Type B pancreatic cell (in vitro differentiated cells): ENCODE data around the gene CERT1. TPM values are rescaled to one million over a fixed set of nuclear protein-coding genes. Genes with fewer than 3 reads are reported as not detected.
A peak's percentile ranks its signal among the peaks of the same experiment; 100 is the strongest.
"Not testable (repeated sequence)": the region's sequence is repeated elsewhere in the genome, so short reads cannot be mapped to it uniquely, and the experiment has no call there.

ENCODE experiments used
- DNase-seq: peaks from one replicate; pipeline ENCODE4 v3.0.0; 2021; ENCODE audit warnings: mixed read lengths; ENCODE audit not compliant: unreplicated experiment; ENCODE audit errors: extremely low spot score
- H3K27ac Mint-ChIP-seq: 2 replicates; pipeline ENCODE4 v1.8.0; 2021; ENCODE audit warnings: mild to moderate bottlenecking, mixed read lengths
- H3K27me3 Mint-ChIP-seq: 2 replicates; pipeline ENCODE4 v1.8.0; 2021; ENCODE audit warnings: mixed read lengths
- H3K36me3 Mint-ChIP-seq: 2 replicates; pipeline ENCODE4 v1.8.0; 2021; ENCODE audit warnings: mixed read lengths
- H3K4me1 Mint-ChIP-seq: one replicate; pipeline ENCODE4 v1.8.0; 2021; ENCODE audit warnings: mixed read lengths; ENCODE audit not compliant: unreplicated experiment
- H3K4me3 Mint-ChIP-seq: 2 replicates; pipeline ENCODE4 v1.8.0; 2021; ENCODE audit warnings: mild to moderate bottlenecking, mixed read lengths
- H3K9me3 Mint-ChIP-seq: 2 replicates; pipeline ENCODE4 v1.8.0; 2021; ENCODE audit warnings: mixed read lengths
- total RNA-seq: library from RNA; stranded (reverse); gene quantifications from 2 replicates; pipeline ENCODE4 v1.2.1, GENCODE V29; 2021; ENCODE audit warnings: low replicate concordance
- TF ChIP-seq, protein P1 (sequence below): fragments of 200-600 bp; sonication (generic); conservative IDR thresholded peaks from 2 replicates; pipeline ENCODE4 v1.5.0; 2021; ENCODE audit warnings: antibody characterized with exemption, mild to moderate bottlenecking

The CERT1 gene
- total RNA-seq, 1 donor from 2014 or later: 55.6 TPM

DNA sequence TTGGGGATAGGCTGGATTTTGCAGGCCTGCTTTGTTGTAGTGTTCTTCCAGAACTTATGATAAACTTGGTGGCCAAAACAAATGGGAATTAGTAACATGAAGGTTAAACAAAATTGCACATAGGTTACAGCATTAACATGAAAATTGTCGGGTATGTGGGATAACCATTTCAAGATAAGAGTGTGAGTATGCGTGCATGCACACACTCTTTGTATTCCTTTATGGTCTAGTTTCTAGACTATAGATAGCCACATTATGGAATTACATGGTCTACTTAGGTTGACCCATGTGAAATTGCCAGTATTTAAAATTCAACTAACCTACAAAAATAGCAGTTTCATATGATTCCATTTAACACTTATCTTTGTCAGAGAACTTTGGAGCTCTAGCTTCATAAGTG is 173.0 kb downstream of the CERT1 start:
- peaks cover 34% of the 10 kb centered on the region for H3K4me1 Mint-ChIP-seq
- no peak overlapping the region for H3K27ac Mint-ChIP-seq
- no peaks in the 10 kb centered on the region for H3K27me3 Mint-ChIP-seq
- H3K4me3 Mint-ChIP-seq: no peak overlapping the region
- no peak for DNase-seq
- TF ChIP-seq, protein P1, sequence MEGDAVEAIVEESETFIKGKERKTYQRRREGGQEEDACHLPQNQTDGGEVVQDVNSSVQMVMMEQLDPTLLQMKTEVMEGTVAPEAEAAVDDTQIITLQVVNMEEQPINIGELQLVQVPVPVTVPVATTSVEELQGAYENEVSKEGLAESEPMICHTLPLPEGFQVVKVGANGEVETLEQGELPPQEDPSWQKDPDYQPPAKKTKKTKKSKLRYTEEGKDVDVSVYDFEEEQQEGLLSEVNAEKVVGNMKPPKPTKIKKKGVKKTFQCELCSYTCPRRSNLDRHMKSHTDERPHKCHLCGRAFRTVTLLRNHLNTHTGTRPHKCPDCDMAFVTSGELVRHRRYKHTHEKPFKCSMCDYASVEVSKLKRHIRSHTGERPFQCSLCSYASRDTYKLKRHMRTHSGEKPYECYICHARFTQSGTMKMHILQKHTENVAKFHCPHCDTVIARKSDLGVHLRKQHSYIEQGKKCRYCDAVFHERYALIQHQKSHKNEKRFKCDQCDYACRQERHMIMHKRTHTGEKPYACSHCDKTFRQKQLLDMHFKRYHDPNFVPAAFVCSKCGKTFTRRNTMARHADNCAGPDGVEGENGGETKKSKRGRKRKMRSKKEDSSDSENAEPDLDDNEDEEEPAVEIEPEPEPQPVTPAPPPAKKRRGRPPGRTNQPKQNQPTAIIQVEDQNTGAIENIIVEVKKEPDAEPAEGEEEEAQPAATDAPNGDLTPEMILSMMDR: no peak
- no peaks in the 10 kb centered on the region for H3K9me3 Mint-ChIP-seq
- H3K36me3 Mint-ChIP-seq: peaks cover 11% of the 10 kb centered on the region

- peaks cover 9% of the 10 kb centered on the region for H3K36me3 Mint-ChIP-seq
- H3K9me3 Mint-ChIP-seq: no peaks in the 10 kb centered on the region
- H3K27ac Mint-ChIP-seq: no peak overlapping the region
- DNase-seq: peak; percentile 74
- H3K4me1 Mint-ChIP-seq: peaks cover 34% of the 10 kb centered on the region
- H3K4me3 Mint-ChIP-seq: no peak overlapping the region
- TF ChIP-seq, protein P1: no peak
- H3K27me3 Mint-ChIP-seq: no peaks in the 10 kb centered on the region
Measured at GRCh38 chr5:75337366-75338021, 173.9 kb downstream of the CERT1 start.

GRCh38 chr5:75336615-75337336 is 174.7 kb downstream of the CERT1 start, which contains the start of gene HMGCR:
Gene HMGCR, plus strand, starts transcription at chr5:75337220. Its CDS starts 5,386 bp downstream, at chr5:75342606.
- peak; percentile 98 for DNase-seq
- TF ChIP-seq, protein P1: peak; percentile 45

GRCh38 chr5:75335952-75336614 is 175.3 kb downstream of the CERT1 start:
- Mint-ChIP-seq H3K4me3 (no peak overlapping the region), H3K27ac (no peak overlapping the region), H3K9me3 (no peaks in the 10 kb centered on the region), H3K27me3 (no peaks in the 10 kb centered on the region), H3K4me1 (peaks cover 24% of the 10 kb centered on the region), H3K36me3 (peaks cover 7% of the 10 kb centered on the region)
- DNase-seq: no peak
- TF ChIP-seq, protein P1: peak; percentile 71

More at GRCh38 chr5:75336615-75337336, 174.7 kb downstream of the CERT1 start, which contains the start of gene HMGCR:
- H3K9me3 Mint-ChIP-seq: no peaks in the 10 kb centered on the region
- peaks cover 31% of the 10 kb centered on the region for H3K4me1 Mint-ChIP-seq
- H3K36me3 Mint-ChIP-seq: peaks cover 7% of the 10 kb centered on the region
- no peak within 1 kb of the TSS for H3K4me3 Mint-ChIP-seq
- no peaks in the 10 kb centered on the region for H3K27me3 Mint-ChIP-seq
- no peak within 1 kb of the TSS for H3K27ac Mint-ChIP-seq

DNA sequence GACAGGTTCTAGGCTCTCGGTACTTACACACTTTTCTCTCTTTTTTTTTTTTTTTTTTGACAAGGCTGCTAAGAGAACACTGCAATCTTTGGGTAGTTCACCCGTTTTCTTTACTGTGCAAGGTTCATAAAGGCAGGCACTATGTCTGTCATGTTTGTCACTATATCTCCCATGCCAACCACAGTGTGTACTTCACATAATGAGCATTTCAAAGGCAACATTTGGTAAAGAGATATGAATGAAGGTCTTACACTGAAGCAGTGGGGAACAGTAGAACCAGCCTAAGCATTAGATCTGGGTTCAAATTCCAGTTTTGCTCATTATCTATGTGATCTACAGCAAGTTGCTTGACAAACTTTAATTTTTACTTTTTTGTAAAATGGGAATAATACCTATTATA is 175.9 kb downstream of the CERT1 start:
- Mint-ChIP-seq H3K27ac (no peak overlapping the region), H3K4me3 (no peak overlapping the region)

DNA sequence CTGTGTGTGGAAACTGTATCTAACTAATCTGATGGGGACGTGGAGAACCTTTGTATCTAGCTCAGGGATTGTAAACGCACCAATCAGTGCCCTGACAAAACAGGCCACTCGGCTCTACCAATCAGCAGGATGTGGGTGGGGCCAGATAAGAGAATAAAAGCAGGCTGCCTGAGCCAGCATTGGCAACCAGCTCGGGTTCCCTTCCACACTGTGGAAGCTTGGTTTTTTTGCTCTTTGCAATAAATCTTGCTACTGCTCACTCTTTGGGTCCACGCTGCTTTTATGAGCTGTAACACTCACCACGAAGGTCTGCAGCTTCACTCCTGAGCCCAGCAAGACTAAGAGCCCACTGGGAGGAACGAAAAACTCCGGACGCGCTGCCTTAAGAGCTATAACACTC is 177.0 kb downstream of the CERT1 start:
- peak overlapping the region; percentile 35 for H3K4me3 Mint-ChIP-seq
- not testable (repeated sequence) for H3K36me3 Mint-ChIP-seq, H3K4me1 Mint-ChIP-seq, H3K27me3 Mint-ChIP-seq, DNase-seq, H3K9me3 Mint-ChIP-seq, H3K27ac Mint-ChIP-seq

More for the DNA sequence above, 175.9 kb downstream of the CERT1 start:
- H3K27me3 Mint-ChIP-seq: no peaks in the 10 kb centered on the region
- TF ChIP-seq, protein P1: no peak
- no peak for DNase-seq
- no peaks in the 10 kb centered on the region for H3K9me3 Mint-ChIP-seq
- H3K4me1 Mint-ChIP-seq: peaks cover 20% of the 10 kb centered on the region
- H3K36me3 Mint-ChIP-seq: peaks cover 5% of the 10 kb centered on the region

DNA sequence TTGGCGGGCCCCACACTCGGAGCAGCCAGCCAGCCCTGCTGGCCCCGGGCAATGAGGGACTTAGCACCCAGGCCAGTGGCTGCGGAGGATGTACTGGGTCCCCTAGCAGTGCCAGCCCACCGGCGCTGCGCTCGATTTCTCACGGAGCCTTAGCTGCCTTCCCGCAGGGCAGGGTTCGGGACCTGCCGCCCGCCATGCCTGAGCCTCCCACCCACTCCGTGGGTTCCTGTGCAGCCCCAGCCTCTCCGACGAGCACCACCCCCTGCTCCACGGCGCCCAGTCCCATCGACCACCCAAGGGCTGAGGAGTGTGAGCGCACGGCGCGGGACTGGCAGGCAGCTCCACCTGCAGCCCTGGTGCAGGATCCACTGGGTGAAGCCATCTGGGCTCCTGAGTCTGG is 177.7 kb downstream of the CERT1 start:
- H3K36me3 Mint-ChIP-seq, H3K4me3 Mint-ChIP-seq, H3K9me3 Mint-ChIP-seq, H3K27me3 Mint-ChIP-seq, H3K27ac Mint-ChIP-seq, DNase-seq, H3K4me1 Mint-ChIP-seq: not testable (repeated sequence)
